ENCODE data around the gene LCP2. TPM values are rescaled to one million over a fixed set of nuclear protein-coding genes. Genes with fewer than 3 reads are reported as not detected.
"Not testable (repeated sequence)": the region's sequence is repeated elsewhere in the genome, so short reads cannot be mapped to it uniquely, and the experiment has no call there.

The LCP2 gene
- total and polyA plus RNA-seq, 2 donors (not counting 1 experiment from before 2014, with no cell fraction given) = not detected

DNA sequence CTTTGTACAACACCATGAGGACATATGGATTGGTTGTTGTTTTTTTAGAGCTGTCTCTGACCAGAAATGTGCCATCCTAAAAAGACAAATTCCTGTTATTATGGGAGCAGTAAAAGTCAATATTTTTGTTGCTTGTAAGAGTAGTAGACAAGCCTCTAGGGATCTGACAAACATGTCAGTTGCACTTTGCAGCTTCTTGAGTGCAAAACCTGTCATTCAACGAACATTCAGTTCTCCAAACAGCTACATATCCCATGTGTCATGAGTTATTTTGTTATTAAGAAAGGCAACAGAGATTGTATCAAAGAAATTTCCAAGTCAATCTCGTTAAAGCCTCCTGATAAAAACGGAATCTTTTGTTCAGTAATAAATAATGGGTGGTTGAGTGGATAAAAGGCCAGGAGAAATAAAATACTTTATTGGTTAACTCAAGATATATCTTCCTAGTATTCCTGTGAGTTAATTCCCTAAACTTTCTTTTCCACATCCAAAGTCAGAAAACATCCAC, 46.7 kb downstream of the LCP2 start:
- no peak overlapping the region for H2AFZ ChIP-seq (ENCODE audit: low read length)
- no peak overlapping the region for H3K9ac ChIP-seq (ENCODE audit: insufficient read depth, low read length)
- no peak overlapping the region for H3K4me3 ChIP-seq (replicated peaks in 1 of 4; ENCODE audit: control extremely low read depth in 1 of 4, insufficient read depth in 1 of 4, low read depth in 3 of 4, low read length in 4 of 4)
- TF ChIP-seq EZH2 (IDR thresholded peaks at IDR 0.05; ENCODE audit: low read length, missing control alignments) = no peak
- TF ChIP-seq CTCF (conservative IDR thresholded peaks at IDR 0.05 in 1 of 2, IDR thresholded peaks at IDR 0.05 in 1 of 2; ENCODE audit: low read depth in 1 of 2, low read length in 2 of 2) = no peak
- H3K79me2 ChIP-seq (ENCODE audit: control insufficient read depth, insufficient read depth, low read length) = no peaks in the 10 kb centered on the region
- no peaks in the 10 kb centered on the region for H3K27me3 ChIP-seq (ENCODE audit: control insufficient read depth, insufficient read depth, low read length)
- no peak for DNase-seq (ENCODE audit: low read depth in 2 of 2)
- no peak overlapping the region for H3K27ac ChIP-seq (ENCODE audit: insufficient read depth, low read length)
- no peaks in the 10 kb centered on the region for H4K20me1 ChIP-seq (ENCODE audit: control insufficient read depth, extremely low read depth, insufficient read depth, low read length)
- H3K4me1 ChIP-seq (ENCODE audit: control insufficient read depth, extremely low read depth, insufficient read depth, low read length) = no peaks in the 10 kb centered on the region
- H3K36me3 ChIP-seq (ENCODE audit: control insufficient read depth, insufficient read depth, low read length) = no peaks in the 10 kb centered on the region
- H3K9me3 ChIP-seq (ENCODE audit: control insufficient read depth, insufficient read depth, low read depth, low read length) = no peaks in the 10 kb centered on the region
- H3K4me2 ChIP-seq (ENCODE audit: extremely low read depth, insufficient read depth, low read length) = no peak overlapping the region

DNA sequence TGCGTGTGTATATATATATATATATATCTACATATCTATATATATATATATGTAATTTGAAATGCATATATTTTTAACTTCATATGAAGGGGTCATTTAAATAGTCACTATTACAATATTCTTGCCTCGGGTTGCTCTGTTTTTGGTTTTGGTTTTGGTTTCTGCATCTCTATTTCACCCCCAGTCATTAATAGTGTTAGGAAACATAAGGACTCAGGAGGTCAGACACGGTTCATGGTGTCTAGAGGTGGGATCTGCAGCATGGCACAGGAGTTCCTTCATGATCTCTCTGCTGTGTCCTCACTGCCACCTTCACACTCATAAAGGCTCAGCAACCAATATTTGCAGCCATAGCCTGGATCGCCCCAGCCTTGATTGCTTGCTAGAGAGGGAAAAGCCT, 48.2 kb downstream of the LCP2 start:
- no peaks in the 10 kb centered on the region for H3K79me2 ChIP-seq (ENCODE audit: control insufficient read depth, insufficient read depth, low read length)
- DNase-seq (ENCODE audit: low read depth in 2 of 2) = no peak
- no peaks in the 10 kb centered on the region for H3K9me3 ChIP-seq (ENCODE audit: control insufficient read depth, insufficient read depth, low read depth, low read length)
- no peaks in the 10 kb centered on the region for H4K20me1 ChIP-seq (ENCODE audit: control insufficient read depth, extremely low read depth, insufficient read depth, low read length)
- no peak overlapping the region for H2AFZ ChIP-seq (ENCODE audit: low read length)
- no peak overlapping the region for H3K4me2 ChIP-seq (ENCODE audit: extremely low read depth, insufficient read depth, low read length)
- TF ChIP-seq CTCF (conservative IDR thresholded peaks at IDR 0.05 in 1 of 2, IDR thresholded peaks at IDR 0.05 in 1 of 2; ENCODE audit: low read depth in 1 of 2, low read length in 2 of 2) = no peak
- no peak for TF ChIP-seq EZH2 (IDR thresholded peaks at IDR 0.05; ENCODE audit: low read length, missing control alignments)
- H3K27me3 ChIP-seq (ENCODE audit: control insufficient read depth, insufficient read depth, low read length) = no peaks in the 10 kb centered on the region
- no peak overlapping the region for H3K4me3 ChIP-seq (replicated peaks in 1 of 4; ENCODE audit: control extremely low read depth in 1 of 4, insufficient read depth in 1 of 4, low read depth in 3 of 4, low read length in 4 of 4)
- H3K27ac ChIP-seq (ENCODE audit: insufficient read depth, low read length) = no peak overlapping the region
- H3K4me1 ChIP-seq (ENCODE audit: control insufficient read depth, extremely low read depth, insufficient read depth, low read length) = no peaks in the 10 kb centered on the region
- H3K9ac ChIP-seq (ENCODE audit: insufficient read depth, low read length) = no peak overlapping the region
- no peaks in the 10 kb centered on the region for H3K36me3 ChIP-seq (ENCODE audit: control insufficient read depth, insufficient read depth, low read length)

DNA sequence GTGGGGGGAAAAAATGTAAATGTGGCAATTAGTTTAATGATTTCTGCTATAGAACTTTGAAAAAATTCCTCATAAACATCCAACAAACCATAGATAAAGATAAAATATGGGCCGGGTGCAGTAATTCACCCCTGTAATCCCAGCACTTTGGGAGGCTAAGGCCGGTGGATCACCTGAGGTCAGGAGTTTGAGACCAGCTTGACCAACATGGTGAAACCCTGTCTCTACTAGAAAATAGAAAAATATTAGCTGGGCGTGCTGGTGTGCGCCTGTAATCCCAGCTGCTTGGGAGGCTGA, 48.7 kb downstream of the LCP2 start:
- H3K4me1 ChIP-seq (ENCODE audit: control insufficient read depth, extremely low read depth, insufficient read depth, low read length); H3K27ac ChIP-seq (ENCODE audit: insufficient read depth, low read length); H3K36me3 ChIP-seq (ENCODE audit: control insufficient read depth, insufficient read depth, low read length); H3K4me2 ChIP-seq (ENCODE audit: extremely low read depth, insufficient read depth, low read length); H3K79me2 ChIP-seq (ENCODE audit: control insufficient read depth, insufficient read depth, low read length); H3K9ac ChIP-seq (ENCODE audit: insufficient read depth, low read length); H3K4me3 ChIP-seq (replicated peaks in 1 of 4; ENCODE audit: control extremely low read depth in 1 of 4, insufficient read depth in 1 of 4, low read depth in 3 of 4, low read length in 4 of 4); H3K27me3 ChIP-seq (ENCODE audit: control insufficient read depth, insufficient read depth, low read length); H2AFZ ChIP-seq (ENCODE audit: low read length); DNase-seq (ENCODE audit: low read depth in 2 of 2); H4K20me1 ChIP-seq (ENCODE audit: control insufficient read depth, extremely low read depth, insufficient read depth, low read length); H3K9me3 ChIP-seq (ENCODE audit: control insufficient read depth, insufficient read depth, low read depth, low read length): not testable (repeated sequence)

Measured in fibroblast of lung (primary cell).